K562 (cell line): ENCODE measurements around the gene LAIR2. TPM values are rescaled to one million over a fixed set of nuclear protein-coding genes. Genes with fewer than 3 reads are reported as not detected.

Experiments used
- CCNT2 ChIP-seq: IDR thresholded peaks from 2 replicates; pipeline ENCODE4 v1.6.1; 2011; ENCODE audit warnings: borderline replicate concordance, low read depth, mild to moderate bottlenecking, moderate library complexity, mixed read lengths, low read length; ENCODE audit not compliant: insufficient read length; ENCODE audit errors: extremely low read depth
- ETV1 ChIP-seq: fragments of 450-650 bp; conservative IDR thresholded peaks from 2 replicates; pipeline ENCODE4 v1.6.1; 2016; ENCODE audit warnings: missing genetic modification characterization, control low read depth, low read depth, missing compliant biosample characterization
- FOS ChIP-seq: IDR thresholded peaks from 3 replicates; pipeline ENCODE4 v1.6.1; 2011; ENCODE audit not compliant: insufficient read length; ENCODE audit errors: extremely low read depth
- FOXO4 ChIP-seq: fragments of 450-650 bp; formaldehyde crosslinking; IDR thresholded peaks from 2 replicates; pipeline ENCODE4 v1.4.0; 2020; ENCODE audit warnings: mild to moderate bottlenecking, moderate library complexity
- L3MBTL2 ChIP-seq: fragments of 450-650 bp; IDR thresholded peaks from 2 replicates; pipeline ENCODE4 v1.6.1; 2016; ENCODE audit warnings: mild to moderate bottlenecking, moderate library complexity
- MYC ChIP-seq, 2 experiments: fragments of 250-450 bp in 1 of 2; sonication (Bioruptor Pico) in 1 of 2; IDR thresholded peaks; 2 replicates each; pipeline versions ENCODE4 v1.5.1 to v1.6.1; 2012 to 2021; ENCODE audit warnings: low read depth in 2 of 2, borderline replicate concordance in 1 of 2, improper control_type of control experiment in 1 of 2, low read length in 1 of 2, mild to moderate bottlenecking in 1 of 2, moderate library complexity in 1 of 2
- PATZ1 ChIP-seq: fragments of 250-450 bp; sonication (Bioruptor Pico); IDR thresholded peaks from 2 replicates; pipeline ENCODE4 v1.5.0; 2020; ENCODE audit warnings: mild to moderate bottlenecking, borderline replicate concordance
- TRIM28 ChIP-seq: fragments of 450-650 bp; IDR thresholded peaks from 2 replicates; pipeline ENCODE4 v1.6.1; 2017
- ZBTB1 ChIP-seq: sonication (generic); formaldehyde crosslinking; IDR thresholded peaks from 2 replicates; pipeline ENCODE4 v1.8.1; 2023; ENCODE audit warnings: missing genetic modification reagents, low read depth, mild to moderate bottlenecking, borderline replicate concordance
- ZFP91 ChIP-seq: sonication (generic); formaldehyde crosslinking; IDR thresholded peaks from 2 replicates; pipeline ENCODE4 v1.8.0; 2022; ENCODE audit warnings: mild to moderate bottlenecking, missing genetic modification reagents
- ZNF274 ChIP-seq: IDR thresholded peaks from 2 replicates; pipeline ENCODE4 v1.6.1; 2011; ENCODE audit warnings: low read depth, mild to moderate bottlenecking, low read length, moderate library complexity, borderline replicate concordance
- ZNF384 ChIP-seq: IDR thresholded peaks from 2 replicates; pipeline ENCODE4 v1.6.1; 2012; ENCODE audit warnings: low read depth, low read length, improper control_type of control experiment
- ZNF431 ChIP-seq: sonication (generic); formaldehyde crosslinking; IDR thresholded peaks from 2 replicates; pipeline ENCODE4 v1.8.0; 2022; ENCODE audit warnings: mild to moderate bottlenecking, missing genetic modification reagents
- polyA plus RNA-seq, 8 experiments: library from polyadenylated mRNA; depleted of rRNA in 4 of 8; stranded (reverse) in 5 of 8; unstranded in 3 of 8; fragments of >200 nt; fragmentation: Nextera tagmentation in 2 of 8; fragmentation: Illumina TruSeq in 1 of 8; extraction: Ambion mirVana in 2 of 8; extraction: Trizol in 1 of 8; gene quantifications; 2 replicates each; pipeline versions ENCODE4 v1.2.1 to v1.2.3, GENCODE V29; 2011 to 2014; ENCODE audit warnings: inconsistent platforms in 1 of 8, missing spikeins in 1 of 8
- total RNA-seq, 7 experiments: library from RNA; depleted of rRNA in 6 of 7; stranded (reverse); fragments of >200 nt in 6 of 7; fragmentation: Illumina TruSeq in 2 of 7; extraction: Trizol in 2 of 7; gene quantifications; 2 replicates each; pipeline versions ENCODE4 v1.2.1 to v1.2.3, GENCODE V29; 2011 to 2021; ENCODE audit warnings: low replicate concordance in 1 of 7
- TF ChIP-seq, protein P1 (sequence below): fragments of 250-450 bp; sonication (Bioruptor Pico); IDR thresholded peaks from 2 replicates; pipeline ENCODE4 v1.5.0; 2020; ENCODE audit warnings: mild to moderate bottlenecking
- TF ChIP-seq, protein P2 (sequence below): fragments of 250-450 bp; sonication (Bioruptor Pico); IDR thresholded peaks from 2 replicates; pipeline ENCODE4 v1.8.0; 2021; ENCODE audit warnings: mild to moderate bottlenecking, moderate library complexity
- TF ChIP-seq, protein P3 (sequence below): sonication (generic); formaldehyde crosslinking; IDR thresholded peaks from 2 replicates; pipeline ENCODE4 v1.8.0; 2022; ENCODE audit warnings: mild to moderate bottlenecking, missing genetic modification reagents

The LAIR2 gene
- total and polyA plus RNA-seq, 9 of the 15 experiments (the other 6 are each of a cell fraction or from before 2014, with no cell fraction given), result not detected

GRCh38 chr19:54463531-54464043 is 39.0 kb upstream of the LAIR2 start, which contains the start of gene LENG9 (continued):
- TF ChIP-seq, protein P1, sequence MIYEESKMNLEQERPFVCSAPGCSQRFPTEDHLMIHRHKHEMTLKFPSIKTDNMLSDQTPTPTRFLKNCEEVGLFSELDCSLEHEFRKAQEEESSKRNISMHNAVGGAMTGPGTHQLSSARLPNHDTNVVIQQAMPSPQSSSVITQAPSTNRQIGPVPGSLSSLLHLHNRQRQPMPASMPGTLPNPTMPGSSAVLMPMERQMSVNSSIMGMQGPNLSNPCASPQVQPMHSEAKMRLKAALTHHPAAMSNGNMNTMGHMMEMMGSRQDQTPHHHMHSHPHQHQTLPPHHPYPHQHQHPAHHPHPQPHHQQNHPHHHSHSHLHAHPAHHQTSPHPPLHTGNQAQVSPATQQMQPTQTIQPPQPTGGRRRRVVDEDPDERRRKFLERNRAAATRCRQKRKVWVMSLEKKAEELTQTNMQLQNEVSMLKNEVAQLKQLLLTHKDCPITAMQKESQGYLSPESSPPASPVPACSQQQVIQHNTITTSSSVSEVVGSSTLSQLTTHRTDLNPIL, result no peak
- TF ChIP-seq ETV1 (tag), result no peak
- peak; percentile 4 for TF ChIP-seq CCNT2
- peak; percentile 99 for TF ChIP-seq ZNF384
- TF ChIP-seq ZNF274, result no peak
- TF ChIP-seq MYC (IDR thresholded peaks at IDR 0.05; ENCODE audit: low read depth, low read length), result peak; percentile 8; the same call in 1 of the 2 replicates
- TF ChIP-seq MYC (CRISPR knock-in tag; IDR thresholded peaks at IDR 0.05; ENCODE audit: borderline replicate concordance, low read depth), result no peak
- TF ChIP-seq FOXO4, result no peak
- peak; percentile 54; the same call in 1 of the 2 replicates for TF ChIP-seq ZBTB1
- TF ChIP-seq ZFP91 (CRISPR knock-in tag), result no peak
- TF ChIP-seq L3MBTL2, result peak; percentile 90
- TF ChIP-seq ZNF431 (CRISPR knock-in tag), result peak; percentile 10
- no peak for TF ChIP-seq PATZ1
- TF ChIP-seq TRIM28, result no peak
- TF ChIP-seq, protein P2, sequence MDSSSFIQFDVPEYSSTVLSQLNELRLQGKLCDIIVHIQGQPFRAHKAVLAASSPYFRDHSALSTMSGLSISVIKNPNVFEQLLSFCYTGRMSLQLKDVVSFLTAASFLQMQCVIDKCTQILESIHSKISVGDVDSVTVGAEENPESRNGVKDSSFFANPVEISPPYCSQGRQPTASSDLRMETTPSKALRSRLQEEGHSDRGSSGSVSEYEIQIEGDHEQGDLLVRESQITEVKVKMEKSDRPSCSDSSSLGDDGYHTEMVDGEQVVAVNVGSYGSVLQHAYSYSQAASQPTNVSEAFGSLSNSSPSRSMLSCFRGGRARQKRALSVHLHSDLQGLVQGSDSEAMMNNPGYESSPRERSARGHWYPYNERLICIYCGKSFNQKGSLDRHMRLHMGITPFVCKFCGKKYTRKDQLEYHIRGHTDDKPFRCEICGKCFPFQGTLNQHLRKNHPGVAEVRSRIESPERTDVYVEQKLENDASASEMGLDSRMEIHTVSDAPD (CRISPR knock-in tag), result no peak
- TF ChIP-seq, protein P3, sequence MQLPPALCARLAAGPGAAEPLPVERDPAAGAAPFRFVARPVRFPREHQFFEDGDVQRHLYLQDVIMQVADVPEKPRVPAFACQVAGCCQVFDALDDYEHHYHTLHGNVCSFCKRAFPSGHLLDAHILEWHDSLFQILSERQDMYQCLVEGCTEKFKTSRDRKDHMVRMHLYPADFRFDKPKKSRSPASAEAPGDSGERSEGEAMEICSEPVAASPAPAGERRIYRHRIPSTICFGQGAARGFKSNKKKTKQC (CRISPR knock-in tag), result peak; percentile 72; the same call in 1 of the 2 replicates
- TF ChIP-seq FOS, result no peak
